AG04449 (cell line): Measurements from ENCODE around the gene CXorf49.
"Not testable (repeated sequence)": the region's sequence is repeated elsewhere in the genome, so short reads cannot be mapped to it uniquely, and the experiment has no call there.

Source experiments
- CTCF ChIA-PET: fragments of 350-600 bp; formaldehyde crosslinking; extraction: SDS; loops from one replicate; lab custom pipeline; 2021; ENCODE audit warnings: antibody characterized with exemption; lab: Yijun Ruan, JAX
- POLR2A ChIA-PET: fragments of 400-600, 350-600 bp; formaldehyde crosslinking; extraction: SDS; loops from one replicate; lab custom pipeline; 2020; ENCODE audit warnings: antibody characterized with exemption, inconsistent platforms; lab: Yijun Ruan, JAX
- DNase-seq: peaks from one replicate; pipeline ENCODE4 v3.0.0-alpha.2; 2010; ENCODE audit warnings: low read depth, low spot score
- H3K4me3 ChIP-seq: 2 replicates; pipeline ENCODE4 v1.5.1; 2011; ENCODE audit warnings: low read depth, mild to moderate bottlenecking, control low read depth, low read length
- CTCF ChIP-seq: IDR thresholded peaks from one replicate; pipeline ENCODE4 v1.5.1; 2011; ENCODE audit warnings: mild to moderate bottlenecking, moderate library complexity, low read length, control low read depth, inconsistent platforms; ENCODE audit not compliant: insufficient read depth; ENCODE audit errors: missing control alignments

The CXorf49 gene

GRCh38 chrX:71669947-71670346 lies 48.1 kb downstream of the CXorf49 start:
- CTCF ChIA-PET, result interaction anchor here (1.2 to 1.7 kb wide), 2 partner anchors 8 to 190 kb away, joined by 4 to 9 read pairs; no protein-coding TSS in a partner anchor
- DNase-seq, POLR2A ChIA-PET, H3K4me3 ChIP-seq: not testable (repeated sequence)
- peak; percentile 48 for TF ChIP-seq CTCF

- ChIA-PET CTCF (interaction anchor here (1.2 to 1.7 kb wide), 2 partner anchors 9 to 190 kb away, joined by 4 to 9 read pairs; no protein-coding TSS in a partner anchor), POLR2A (no interaction called here)
Measured at GRCh38 chrX:71669492-71669891, 48.6 kb downstream of the CXorf49 start.

GRCh38 chrX:71668248-71668595 lies 49.9 kb downstream of the CXorf49 start:
- ChIA-PET CTCF (interaction anchor here (0.8 kb wide), 1 partner anchor 11 kb away, joined by 3 read pairs; no protein-coding TSS in a partner anchor), POLR2A (no interaction called here)
- no peak overlapping the region for H3K4me3 ChIP-seq
- no peak for TF ChIP-seq CTCF
- no peak for DNase-seq

More at GRCh38 chrX:71669492-71669891, 48.6 kb downstream of the CXorf49 start:
- no peak overlapping the region for H3K4me3 ChIP-seq
- DNase-seq, result no peak
- TF ChIP-seq CTCF, result no peak

GRCh38 chrX:71667328-71668247 lies 50.5 kb downstream of the CXorf49 start, which contains the start of gene LOC101059915:
TSS of gene LOC101059915 (plus strand) at chrX:71667546.
- POLR2A ChIA-PET, result no interaction called here
- no peak for TF ChIP-seq CTCF
- no peak within 1 kb of the TSS for H3K4me3 ChIP-seq
- CTCF ChIA-PET, result interaction anchor here (0.8 kb wide), 1 partner anchor 10 kb away, joined by 3 read pairs; no protein-coding TSS in a partner anchor
- DNase-seq, result no peak

- H3K4me3 ChIP-seq, result no peak overlapping the region
- POLR2A ChIA-PET, result no interaction called here
- TF ChIP-seq CTCF, result no peak
- CTCF ChIA-PET, result no interaction called here
- DNase-seq, result no peak
Measured at GRCh38 chrX:71666240-71667223, 51.6 kb downstream of the CXorf49 start.
